ENCODE results near the gene RBM15. TPM values are rescaled to one million over a fixed set of nuclear protein-coding genes. Genes with fewer than 3 reads are reported as not detected.

Gene RBM15, protein sequence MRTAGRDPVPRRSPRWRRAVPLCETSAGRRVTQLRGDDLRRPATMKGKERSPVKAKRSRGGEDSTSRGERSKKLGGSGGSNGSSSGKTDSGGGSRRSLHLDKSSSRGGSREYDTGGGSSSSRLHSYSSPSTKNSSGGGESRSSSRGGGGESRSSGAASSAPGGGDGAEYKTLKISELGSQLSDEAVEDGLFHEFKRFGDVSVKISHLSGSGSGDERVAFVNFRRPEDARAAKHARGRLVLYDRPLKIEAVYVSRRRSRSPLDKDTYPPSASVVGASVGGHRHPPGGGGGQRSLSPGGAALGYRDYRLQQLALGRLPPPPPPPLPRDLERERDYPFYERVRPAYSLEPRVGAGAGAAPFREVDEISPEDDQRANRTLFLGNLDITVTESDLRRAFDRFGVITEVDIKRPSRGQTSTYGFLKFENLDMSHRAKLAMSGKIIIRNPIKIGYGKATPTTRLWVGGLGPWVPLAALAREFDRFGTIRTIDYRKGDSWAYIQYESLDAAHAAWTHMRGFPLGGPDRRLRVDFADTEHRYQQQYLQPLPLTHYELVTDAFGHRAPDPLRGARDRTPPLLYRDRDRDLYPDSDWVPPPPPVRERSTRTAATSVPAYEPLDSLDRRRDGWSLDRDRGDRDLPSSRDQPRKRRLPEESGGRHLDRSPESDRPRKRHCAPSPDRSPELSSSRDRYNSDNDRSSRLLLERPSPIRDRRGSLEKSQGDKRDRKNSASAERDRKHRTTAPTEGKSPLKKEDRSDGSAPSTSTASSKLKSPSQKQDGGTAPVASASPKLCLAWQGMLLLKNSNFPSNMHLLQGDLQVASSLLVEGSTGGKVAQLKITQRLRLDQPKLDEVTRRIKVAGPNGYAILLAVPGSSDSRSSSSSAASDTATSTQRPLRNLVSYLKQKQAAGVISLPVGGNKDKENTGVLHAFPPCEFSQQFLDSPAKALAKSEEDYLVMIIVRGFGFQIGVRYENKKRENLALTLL
- total RNA-seq = 22.0 and 33.8 TPM in 2 replicates

DNA sequence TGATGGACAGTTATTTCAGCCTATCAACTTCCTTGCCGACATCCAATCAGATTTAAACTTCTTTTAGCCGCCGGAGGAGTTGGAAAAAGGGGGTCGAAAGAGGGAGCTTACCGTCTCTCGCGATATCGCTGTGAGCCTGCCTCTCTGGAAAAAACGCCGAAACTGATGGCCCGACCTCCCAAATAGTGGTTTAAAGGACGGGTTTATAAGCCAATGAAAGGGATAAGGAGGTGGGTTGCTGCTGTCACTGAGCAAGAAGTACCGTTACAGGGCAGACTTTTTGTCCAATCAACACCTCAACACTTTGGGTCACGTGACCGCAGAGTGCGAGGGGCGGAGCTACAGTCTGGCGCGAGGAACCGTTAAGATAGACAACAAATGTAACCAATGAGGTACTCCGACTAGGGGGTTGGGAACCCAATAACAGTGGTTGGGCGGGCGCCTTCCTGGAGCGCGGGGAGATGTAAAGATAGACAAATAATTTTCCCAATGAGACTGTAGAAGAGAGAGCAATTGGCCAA, at the start of gene RBM15:
Gene RBM15 (plus strand): TSS at position 492 of the 521 bp plus-strand sequence. CDS start 29 bp downstream, at position 521.

DNA sequence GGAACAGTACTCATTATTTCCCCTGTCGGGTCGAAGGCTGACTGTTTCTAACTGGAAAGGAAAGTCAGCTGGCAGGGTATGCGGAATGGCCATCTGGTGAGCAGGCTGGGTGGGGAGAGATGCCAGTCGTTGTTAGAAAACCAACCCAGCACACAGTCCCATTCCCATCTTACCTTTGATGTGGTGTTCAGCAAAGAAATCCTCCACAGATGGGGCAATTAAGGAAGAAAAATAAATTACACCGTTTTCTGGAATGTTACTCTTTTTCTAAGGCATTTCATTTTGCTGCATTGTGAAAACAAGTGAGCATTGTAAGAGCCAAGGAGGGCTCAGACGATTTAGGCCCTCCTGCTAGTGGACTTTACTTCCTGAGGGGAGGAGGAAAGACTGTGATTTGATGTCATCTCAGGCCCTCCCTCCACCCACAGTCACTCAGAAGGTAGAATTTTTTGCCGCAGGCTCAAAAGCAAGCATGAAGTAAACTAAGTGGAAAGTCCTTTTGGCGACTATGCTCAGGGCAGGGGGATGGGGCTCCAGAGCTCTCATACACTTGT, 51.6 kb downstream of the RBM15 start, which contains the start of gene SLC16A4:
Gene SLC16A4 (minus strand): TSS at position 335 of the 554 bp plus-strand sequence. CDS start 1,703 bp downstream, outside the sequence.

Other genes starting within 250 kb of the RBM15 start
- not detected in 2 replicates for gene UBL4B, start 226.9 kb upstream of the RBM15 start, total RNA-seq
- under 0.01 and 0.60 TPM in 2 replicates for gene SLC6A17, start 188.9 kb upstream of the RBM15 start, total RNA-seq
- 3.9 and 17.3 TPM in 2 replicates for gene KCNC4, start 129.1 kb upstream of the RBM15 start, total RNA-seq
- gene SLC16A4, start 51.6 kb downstream of the RBM15 start, total RNA-seq = 5.9 and 10.4 TPM in 2 replicates
- 27.5 and 36.5 TPM in 2 replicates for gene LAMTOR5, start 68.3 kb downstream of the RBM15 start, total RNA-seq
- gene PROK1, start 111.8 kb downstream of the RBM15 start, total RNA-seq = not detected in 2 replicates
- not detected in 2 replicates for gene KCNA10, start 179.8 kb downstream of the RBM15 start, total RNA-seq

Measured in smooth muscle cell of the umbilical artery (primary cell).